Right lobe of liver (tissue), 6 donors: ENCODE measurements around the gene OPCML. TPM values are rescaled to one million over a fixed set of nuclear protein-coding genes. Genes with fewer than 3 reads are reported as not detected.

Experiments used
- ATAC-seq, 4 donors: fragments of 200-7000 bp; cut with Tn5 transposase; one replicate each; pipeline ENCODE4 v1.9.1; 2020; ENCODE audit warnings: mild to moderate bottlenecking in 4 of 4, moderate library complexity in 4 of 4
- DNase-seq, 3 donors: peaks; one replicate each; pipeline ENCODE4 v3.0.0-alpha.2; 2020
- H3K27ac ChIP-seq, 3 donors: fragments of 200-600 bp; one replicate each; pipeline ENCODE4 v1.8.0; 2022
- H3K27me3 ChIP-seq, 2 donors: fragments of 200-600 bp; one replicate each; pipeline ENCODE4 v1.8.0; 2022
- H3K36me3 ChIP-seq, 4 donors: fragments of 200-600 bp; sonication (generic) in 1 of 4; one replicate each; pipeline versions ENCODE4 v1.5.1 to v1.8.0; 2017 to 2022; ENCODE audit warnings: control low read depth in 1 of 4
- H3K4me1 ChIP-seq, 4 donors: fragments of 200-600 bp; sonication (generic) in 1 of 4; one replicate each; pipeline versions ENCODE4 v1.5.1 to v1.8.0; 2017 to 2022; ENCODE audit warnings: control low read depth in 1 of 4
- H3K4me3 ChIP-seq, 3 donors: fragments of 200-600 bp; one replicate each; pipeline ENCODE4 v1.8.0; 2022
- H3K9me3 ChIP-seq, 4 donors: fragments of 200-600 bp; sonication (generic) in 1 of 4; one replicate each; pipeline versions ENCODE4 v1.5.1 to v1.8.0; 2017 to 2022; ENCODE audit warnings: control low read depth in 1 of 4
- CTCF ChIP-seq, 4 donors: fragments of 200-600 bp in 3 of 4; fragments of 450-650 bp in 1 of 4; IDR thresholded peaks; one replicate each; pipeline versions ENCODE4 v1.5.1 to v1.8.0; 2016 to 2022; ENCODE audit warnings: antibody characterized with exemption in 4 of 4, mild to moderate bottlenecking in 2 of 4
- POLR2A ChIP-seq: fragments of 450-650 bp; IDR thresholded peaks from one replicate; pipeline ENCODE4 v1.6.1; 2017; ENCODE audit warnings: antibody characterized with exemption, mild to moderate bottlenecking
- WGBS: methylation state at CpG from one replicate; pipeline ENCODE4 v1.1.6; 2018; ENCODE audit warnings: low coverage, low lambda C conversion rate; ENCODE audit not compliant: insufficient coverage; ENCODE audit errors: missing lambda C conversion rate; 5-methylcytosine and 5-hydroxymethylcytosine counted together
- intact Hi-C, 2 donors: fragments of 100-400 bp; cut with DNase I; formaldehyde crosslinking; loops; one replicate each; pipeline versions ENCODE4 v1.11.2 to v1.14.1; 2022
- total RNA-seq, 6 experiments: library from RNA; depleted of rRNA in 2 of 6; stranded (reverse); fragments of >200 nt in 2 of 6; fragmentation: NEBNext Ultra II Directional in 3 of 6; extraction: Animal tissue kit (Norgen Biotek cat#: 25700) in 3 of 6; gene quantifications; one replicate each; pipeline versions ENCODE4 v1.1.0 to v1.2.4, GENCODE V29; 2016 to 2023
- donor health status: DM: no; HTN: yes; CAD: no.
- donor health status: DM: no; HTN: no; CAD: no.
- donor health status: DM: no; HTN: no; CAD: no.
- donor health status: DM: no; HTN: yes; CAD: no.
- donor health status: DM: no; HTN: yes; CAD: no.

The OPCML gene
- total RNA-seq, 6 experiments from 2014 or later, result 0.11 TPM; not detected in 5

GRCh38 chr11:132496341-132496740 is 1036.0 kb downstream of the OPCML start:
- ATAC-seq (no peak), DNase-seq (no peak)
- TF ChIP-seq POLR2A, result no peak
- H3K9me3 ChIP-seq, result no peaks in the 10 kb centered on the region
- no peak overlapping the region for H3K27ac ChIP-seq
- H3K36me3 ChIP-seq, result no peaks in the 10 kb centered on the region
- H3K4me1 ChIP-seq, result no peaks in the 10 kb centered on the region
- H3K4me3 ChIP-seq, result no peak overlapping the region
- intact Hi-C loops, result no loop called here
- H3K27me3 ChIP-seq, result no peaks in the 10 kb centered on the region

GRCh38 chr11:132493801-132494200 is 1038.5 kb downstream of the OPCML start:
- intact Hi-C loops, result no loop called here
- H3K27ac ChIP-seq, result no peak overlapping the region
- H3K4me1 ChIP-seq, result no peaks in the 10 kb centered on the region
- no peak for TF ChIP-seq POLR2A
- TF ChIP-seq CTCF (IDR thresholded peaks at IDR 0.05), result no peak
- H3K4me3 ChIP-seq, result no peak overlapping the region
- ATAC-seq (no peak), DNase-seq (no peak)
- 20% methylated on average over 2 of the region's 4 CpGs for WGBS
- no peaks in the 10 kb centered on the region for H3K9me3 ChIP-seq
- no peaks in the 10 kb centered on the region for H3K27me3 ChIP-seq
- no peaks in the 10 kb centered on the region for H3K36me3 ChIP-seq

GRCh38 chr11:132490978-132491377 is 1041.3 kb downstream of the OPCML start:
- 52% methylated on average over 5 of the region's 5 CpGs for WGBS
- peaks cover 0 to 5% (median 0%) of the 10 kb centered on the region in 4 donors for H3K9me3 ChIP-seq
- no peaks in the 10 kb centered on the region for H3K4me1 ChIP-seq
- no peak overlapping the region for H3K27ac ChIP-seq
- TF ChIP-seq POLR2A (no peak), CTCF (IDR thresholded peaks at IDR 0.05) (no peak)
- H3K36me3 ChIP-seq, result no peaks in the 10 kb centered on the region
- ATAC-seq (no peak), DNase-seq (no peak)
- H3K4me3 ChIP-seq, result no peak overlapping the region
- intact Hi-C loops, result no loop called here
- no peaks in the 10 kb centered on the region for H3K27me3 ChIP-seq

- no peak for DNase-seq
- ATAC-seq, result no peak
- H3K36me3 ChIP-seq, result no peaks in the 10 kb centered on the region
- no peak overlapping the region for H3K27ac ChIP-seq
- 38% methylated on average over 1 of the region's 1 CpG for WGBS
- no peaks in the 10 kb centered on the region for H3K4me1 ChIP-seq
- H3K27me3 ChIP-seq, result no peaks in the 10 kb centered on the region
- peaks cover 0 to 7% (median 0%) of the 10 kb centered on the region in 4 donors for H3K9me3 ChIP-seq
- intact Hi-C loops, result no loop called here
- no peak overlapping the region for H3K4me3 ChIP-seq
- TF ChIP-seq POLR2A (no peak), CTCF (IDR thresholded peaks at IDR 0.05) (no peak)
These were observed 1046.2 kb downstream of the OPCML start for GRCh38 chr11:132486060-132486459.

- TF ChIP-seq CTCF (IDR thresholded peaks at IDR 0.05), result no peak
- TF ChIP-seq POLR2A, result no peak
- Histone ChIP-seq H3K36me3 (no peaks in the 10 kb centered on the region), H3K9me3 (no peaks in the 10 kb centered on the region), H3K4me1 (no peaks in the 10 kb centered on the region), H3K4me3 (no peak overlapping the region), H3K27ac (no peak overlapping the region), H3K27me3 (no peaks in the 10 kb centered on the region)
- intact Hi-C loops, result no loop called here
- WGBS, result 82% methylated on average over 2 of the region's 2 CpGs
- DNase-seq (no peak), ATAC-seq (no peak)
These were observed 1057.3 kb downstream of the OPCML start for GRCh38 chr11:132475026-132475425.
